Neural crest cell (in vitro differentiated cells): ENCODE data around the gene S100A6. TPM values are rescaled to one million over a fixed set of nuclear protein-coding genes. Genes with fewer than 3 reads are reported as not detected.
"Not testable (repeated sequence)": the region's sequence is repeated elsewhere in the genome, so short reads cannot be mapped to it uniquely, and the experiment has no call there.

ENCODE experiments used
- DNase-seq: peaks from one replicate; pipeline ENCODE4 v3.0.0; 2021; ENCODE audit warnings: low read depth, mixed read lengths, low spot score
- H3K27ac Mint-ChIP-seq: one replicate; pipeline ENCODE4 v1.8.0; 2021; ENCODE audit warnings: mild to moderate bottlenecking, mixed read lengths; ENCODE audit not compliant: unreplicated experiment
- H3K27me3 Mint-ChIP-seq: 2 replicates; pipeline ENCODE4 v1.8.0; 2021; ENCODE audit warnings: low read depth, mild to moderate bottlenecking, mixed read lengths
- H3K36me3 Mint-ChIP-seq: 2 replicates; pipeline ENCODE4 v1.8.0; 2021; ENCODE audit warnings: low read depth, mild to moderate bottlenecking, mixed read lengths
- H3K4me1 Mint-ChIP-seq: 2 replicates; pipeline ENCODE4 v1.8.0; 2021; ENCODE audit warnings: mixed read lengths
- H3K4me3 Mint-ChIP-seq: one replicate; pipeline ENCODE4 v1.8.0; 2021; ENCODE audit warnings: mild to moderate bottlenecking, mixed read lengths
- H3K9me3 Mint-ChIP-seq: 2 replicates; pipeline ENCODE4 v1.8.0; 2021; ENCODE audit warnings: mixed read lengths
- long read RNA-seq: library from polyadenylated mRNA; unstranded; transcript quantifications from one replicate; pipeline ENCODE4 v2.0.0, GENCODE V29; 2020
- total RNA-seq: library from RNA; stranded (reverse); gene quantifications from 2 replicates; pipeline ENCODE4 v1.2.1, GENCODE V29; 2021
- TF ChIP-seq, protein P1 (sequence below): fragments of 200-600 bp; sonication (generic); conservative IDR thresholded peaks from 2 replicates; pipeline ENCODE4 v1.5.0; 2021; ENCODE audit warnings: antibody characterized with exemption, mild to moderate bottlenecking

S100A6 gene
- not detected in 2 replicates for total RNA-seq
- long read RNA-seq = 0 reads

DNA sequence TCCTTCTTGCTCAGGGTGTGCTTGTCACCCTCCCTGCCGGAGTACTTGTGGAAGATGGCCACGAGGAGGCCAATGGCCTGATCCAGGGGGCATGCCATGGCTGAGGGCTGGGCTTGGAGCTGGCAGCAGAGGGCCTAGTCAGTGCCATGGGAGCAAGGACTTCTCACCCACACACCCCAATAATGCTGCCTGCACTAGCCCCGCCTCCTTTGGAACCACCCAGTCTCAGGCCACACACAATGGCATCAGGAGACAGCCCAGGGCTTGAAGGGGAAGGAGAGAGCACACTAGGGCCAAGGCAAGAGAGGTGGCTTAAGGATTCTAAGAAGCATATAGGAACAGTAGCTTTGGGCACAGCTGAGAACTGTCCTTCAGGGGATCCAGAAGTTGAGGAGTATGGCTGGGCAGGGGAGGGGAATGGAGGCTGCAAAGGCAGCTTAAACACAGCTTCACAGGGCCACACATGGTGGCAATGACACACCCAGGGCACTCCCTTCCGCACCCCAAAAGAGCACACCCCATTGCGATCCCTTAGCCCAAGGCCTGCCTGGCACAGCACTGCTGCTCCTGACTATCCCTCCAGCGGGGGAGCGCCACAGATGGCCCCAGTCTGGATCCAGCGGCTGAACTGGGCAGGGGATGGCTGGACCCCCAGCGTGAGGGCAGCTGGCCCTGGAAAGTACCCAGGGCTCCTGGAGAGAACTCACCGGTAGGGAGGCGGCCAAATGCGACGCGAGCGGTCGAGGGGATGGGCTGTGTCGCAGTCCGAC lies at the start of gene S100A6:
TSS of gene S100A6 (minus strand) at position 750 of the 770 bp plus-strand sequence. CDS start at position 98, 652 bp downstream.
- TF ChIP-seq, protein P1, sequence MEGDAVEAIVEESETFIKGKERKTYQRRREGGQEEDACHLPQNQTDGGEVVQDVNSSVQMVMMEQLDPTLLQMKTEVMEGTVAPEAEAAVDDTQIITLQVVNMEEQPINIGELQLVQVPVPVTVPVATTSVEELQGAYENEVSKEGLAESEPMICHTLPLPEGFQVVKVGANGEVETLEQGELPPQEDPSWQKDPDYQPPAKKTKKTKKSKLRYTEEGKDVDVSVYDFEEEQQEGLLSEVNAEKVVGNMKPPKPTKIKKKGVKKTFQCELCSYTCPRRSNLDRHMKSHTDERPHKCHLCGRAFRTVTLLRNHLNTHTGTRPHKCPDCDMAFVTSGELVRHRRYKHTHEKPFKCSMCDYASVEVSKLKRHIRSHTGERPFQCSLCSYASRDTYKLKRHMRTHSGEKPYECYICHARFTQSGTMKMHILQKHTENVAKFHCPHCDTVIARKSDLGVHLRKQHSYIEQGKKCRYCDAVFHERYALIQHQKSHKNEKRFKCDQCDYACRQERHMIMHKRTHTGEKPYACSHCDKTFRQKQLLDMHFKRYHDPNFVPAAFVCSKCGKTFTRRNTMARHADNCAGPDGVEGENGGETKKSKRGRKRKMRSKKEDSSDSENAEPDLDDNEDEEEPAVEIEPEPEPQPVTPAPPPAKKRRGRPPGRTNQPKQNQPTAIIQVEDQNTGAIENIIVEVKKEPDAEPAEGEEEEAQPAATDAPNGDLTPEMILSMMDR = no peak
- H3K9me3 Mint-ChIP-seq = no peaks in the 10 kb centered on the region
- H3K4me3 Mint-ChIP-seq = no peak within 1 kb of the TSS
- H3K4me1 Mint-ChIP-seq = peaks cover 27% of the 10 kb centered on the region
- H3K27ac Mint-ChIP-seq = peak within 1 kb of the TSS; percentile 43
- DNase-seq = no peak
- H3K36me3 Mint-ChIP-seq = no peaks in the 10 kb centered on the region
- H3K27me3 Mint-ChIP-seq = no peaks in the 10 kb centered on the region

GRCh38 chr1:153585006-153585405 lies 49.2 kb upstream of the S100A6 start:
- no peak overlapping the region for H3K4me3 Mint-ChIP-seq
- no peaks in the 10 kb centered on the region for H3K36me3 Mint-ChIP-seq
- TF ChIP-seq, protein P1 = no peak
- peaks cover 39% of the 10 kb centered on the region for H3K4me1 Mint-ChIP-seq
- no peak for DNase-seq
- H3K9me3 Mint-ChIP-seq = no peaks in the 10 kb centered on the region
- no peaks in the 10 kb centered on the region for H3K27me3 Mint-ChIP-seq
- no peak overlapping the region for H3K27ac Mint-ChIP-seq

DNA sequence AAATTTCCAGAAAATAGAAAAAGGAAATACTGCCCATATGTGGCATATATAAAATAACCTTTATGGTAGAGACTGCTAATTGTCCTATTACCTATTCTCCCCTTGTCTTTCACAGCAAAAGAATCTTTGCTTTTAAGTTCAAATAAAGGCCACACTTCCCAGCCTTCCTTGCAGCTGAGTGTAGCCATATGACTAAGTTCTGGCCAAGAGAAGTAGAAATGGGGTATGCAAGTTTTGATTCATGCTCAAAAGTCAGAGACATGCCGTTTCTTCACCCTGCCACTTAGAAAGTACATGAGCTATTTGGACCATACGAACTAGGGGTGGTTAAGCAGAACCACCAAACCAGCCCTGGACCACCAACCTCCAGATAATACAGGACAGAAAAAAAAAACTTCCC lies 48.2 kb upstream of the S100A6 start:
- no peaks in the 10 kb centered on the region for H3K9me3 Mint-ChIP-seq
- no peak for DNase-seq
- TF ChIP-seq, protein P1 = no peak
- H3K4me1 Mint-ChIP-seq = peaks cover 39% of the 10 kb centered on the region
- no peak overlapping the region for H3K4me3 Mint-ChIP-seq
- H3K27ac Mint-ChIP-seq = no peak overlapping the region
- H3K36me3 Mint-ChIP-seq = no peaks in the 10 kb centered on the region
- no peaks in the 10 kb centered on the region for H3K27me3 Mint-ChIP-seq

DNA sequence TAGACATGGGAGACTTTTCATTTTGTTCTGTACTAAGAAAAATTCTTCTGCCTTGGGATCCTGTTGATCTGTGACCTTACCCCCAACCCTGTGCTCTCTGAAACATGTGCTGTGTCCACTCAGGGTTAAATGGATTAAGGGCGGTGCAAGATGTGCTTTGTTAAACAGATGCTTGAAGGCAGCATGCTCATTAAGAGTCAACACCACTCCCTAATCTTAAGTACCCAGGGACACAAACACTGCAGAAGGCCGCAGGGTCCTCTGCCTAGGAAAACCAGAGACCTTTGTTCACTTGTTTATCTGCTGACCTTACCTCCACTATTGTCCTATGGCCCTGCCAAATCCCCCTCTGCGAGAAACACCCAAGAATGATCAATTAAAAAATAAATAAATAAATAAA lies 47.7 kb upstream of the S100A6 start:
- not testable (repeated sequence) for H3K27me3 Mint-ChIP-seq, DNase-seq

GRCh38 chr1:153582836-153583235 lies 47.0 kb upstream of the S100A6 start:
- peaks cover 40% of the 10 kb centered on the region for H3K4me1 Mint-ChIP-seq
- not testable (repeated sequence) for H3K9me3 Mint-ChIP-seq, H3K27ac Mint-ChIP-seq, H3K36me3 Mint-ChIP-seq, H3K27me3 Mint-ChIP-seq, DNase-seq, H3K4me3 Mint-ChIP-seq

More for the DNA sequence above, 47.7 kb upstream of the S100A6 start:
- H3K36me3 Mint-ChIP-seq, H3K27ac Mint-ChIP-seq, H3K9me3 Mint-ChIP-seq: not testable (repeated sequence)
- Mint-ChIP-seq H3K4me3 (peak overlapping the region; percentile 38), H3K4me1 (peaks cover 39% of the 10 kb centered on the region)

DNA sequence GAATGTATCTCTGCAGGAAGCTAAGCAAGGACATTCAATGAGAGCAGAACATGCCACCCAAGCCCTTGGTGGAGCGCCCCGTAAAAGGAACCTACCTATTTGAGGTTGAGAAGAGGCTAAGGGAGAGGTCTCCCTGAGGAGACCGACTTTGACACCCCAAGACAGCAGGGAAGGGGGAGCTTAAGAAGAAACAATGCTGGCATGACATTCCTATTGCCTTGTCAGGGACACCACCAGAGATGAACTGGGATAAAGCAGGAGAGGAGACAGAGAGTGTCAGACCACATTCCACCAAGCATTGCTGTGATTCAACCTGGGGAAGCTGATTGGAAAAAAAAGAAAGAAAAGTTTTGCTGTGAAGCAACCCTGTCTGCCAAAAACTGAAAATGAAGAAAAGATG lies 43.1 kb upstream of the S100A6 start:
- no peaks in the 10 kb centered on the region for H3K9me3 Mint-ChIP-seq
- H3K36me3 Mint-ChIP-seq = no peaks in the 10 kb centered on the region
- no peak overlapping the region for H3K27ac Mint-ChIP-seq
- peaks cover 16% of the 10 kb centered on the region for H3K4me1 Mint-ChIP-seq
- H3K4me3 Mint-ChIP-seq = no peak overlapping the region
- TF ChIP-seq, protein P1 = no peak
- DNase-seq = no peak
- no peaks in the 10 kb centered on the region for H3K27me3 Mint-ChIP-seq
